Stimulated activated naive B cell treated with anti-CD40 and anti-IgM and Interleukin-4, amounts not matched to agents 10 μg/mL and 1 μg/mL and 100 μg/mL, for 72 hours (primary cell): ENCODE results near the gene OGA.

Experiments used
- ATAC-seq, 2 donors: fragments of 150-1000 bp; cut with Tn5 transposase; replicated peaks; 2 replicates each; pipeline ENCODE4 v1.10.0; 2021; ENCODE audit warnings: moderate library complexity in 1 of 2
- DNase-seq: peaks from one replicate; pipeline ENCODE4 v3.0.0; 2021
- H3K27ac Mint-ChIP-seq: one replicate; pipeline ENCODE4 v1.8.0; 2022; ENCODE audit warnings: mild to moderate bottlenecking, mixed read lengths
- H3K27me3 Mint-ChIP-seq, 2 donors: one replicate each; pipeline ENCODE4 v1.8.0; 2022; ENCODE audit warnings: mixed read lengths in 2 of 2
- H3K36me3 Mint-ChIP-seq, 2 donors: one replicate each; pipeline ENCODE4 v1.8.0; 2022; ENCODE audit warnings: mixed read lengths in 2 of 2, mild to moderate bottlenecking in 1 of 2
- H3K4me1 Mint-ChIP-seq, 2 donors: one replicate each; pipeline ENCODE4 v1.8.0; 2022; ENCODE audit warnings: mixed read lengths in 2 of 2, mild to moderate bottlenecking in 1 of 2
- H3K4me3 Mint-ChIP-seq, 2 donors: one replicate each; pipeline ENCODE4 v1.8.0; 2022; ENCODE audit warnings: mild to moderate bottlenecking in 2 of 2, mixed read lengths in 2 of 2, moderate library complexity in 1 of 2
- H3K9me3 Mint-ChIP-seq, 2 donors: one replicate each; pipeline ENCODE4 v1.8.0; 2022; ENCODE audit warnings: mixed read lengths in 2 of 2, mild to moderate bottlenecking in 1 of 2

The OGA gene

GRCh38 chr10:101758858-101759257 is 59.4 kb downstream of the OGA start:
- DNase-seq (no peak), ATAC-seq (no peak)
- Mint-ChIP-seq H3K36me3 (no peaks in the 10 kb centered on the region), H3K27ac (no peak overlapping the region), H3K27me3 (peaks cover 27 to 40% of the 10 kb centered on the region in 2 donors), H3K4me3 (no peak overlapping the region), H3K4me1 (no peaks in the 10 kb centered on the region), H3K9me3 (no peaks in the 10 kb centered on the region)

DNA sequence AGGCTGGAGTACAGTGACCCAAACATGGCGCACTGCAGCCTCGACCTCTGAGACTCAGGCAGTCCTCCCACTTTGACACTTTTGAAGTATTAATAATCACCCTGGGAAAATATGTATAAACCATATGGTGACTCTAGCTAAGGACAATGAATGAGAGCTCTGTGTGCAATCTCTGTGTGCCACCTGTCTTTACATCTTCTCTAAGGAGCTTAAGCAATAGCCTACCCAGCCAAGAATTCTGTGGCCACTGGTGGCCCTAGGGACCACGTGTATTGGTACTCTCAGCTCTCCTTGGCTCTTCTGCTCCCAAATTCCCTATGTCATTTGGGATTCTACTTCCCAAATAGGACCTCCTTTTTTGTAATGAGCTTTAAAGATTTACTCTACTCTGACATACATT is 66.0 kb downstream of the OGA start:
- Mint-ChIP-seq H3K27ac (no peak overlapping the region), H3K36me3 (no peaks in the 10 kb centered on the region), H3K4me1 (no peaks in the 10 kb centered on the region), H3K27me3 (peaks cover 20 to 46% of the 10 kb centered on the region in 2 donors), H3K9me3 (no peaks in the 10 kb centered on the region), H3K4me3 (no peak overlapping the region)
- DNase-seq = no peak
- no peak for ATAC-seq

- H3K9me3 Mint-ChIP-seq = no peaks in the 10 kb centered on the region
- peaks cover 19 to 35% of the 10 kb centered on the region in 2 donors for H3K27me3 Mint-ChIP-seq
- no peak for DNase-seq
- no peaks in the 10 kb centered on the region for H3K36me3 Mint-ChIP-seq
- peak overlapping the region; percentile 32 for H3K27ac Mint-ChIP-seq
- H3K4me3 Mint-ChIP-seq = no peak overlapping the region
- no peak for ATAC-seq
- no peaks in the 10 kb centered on the region for H3K4me1 Mint-ChIP-seq
Observed at GRCh38 chr10:101749047-101750016, 68.9 kb downstream of the OGA start.

- Mint-ChIP-seq H3K9me3 (no peaks in the 10 kb centered on the region), H3K27me3 (peaks cover 18 to 29% of the 10 kb centered on the region in 2 donors), H3K4me1 (no peaks in the 10 kb centered on the region), H3K4me3 (no peak overlapping the region), H3K27ac (no peak overlapping the region), H3K36me3 (no peaks in the 10 kb centered on the region)
- DNase-seq (no peak), ATAC-seq (no peak)
Observed at GRCh38 chr10:101748496-101748895, 69.7 kb downstream of the OGA start.

DNA sequence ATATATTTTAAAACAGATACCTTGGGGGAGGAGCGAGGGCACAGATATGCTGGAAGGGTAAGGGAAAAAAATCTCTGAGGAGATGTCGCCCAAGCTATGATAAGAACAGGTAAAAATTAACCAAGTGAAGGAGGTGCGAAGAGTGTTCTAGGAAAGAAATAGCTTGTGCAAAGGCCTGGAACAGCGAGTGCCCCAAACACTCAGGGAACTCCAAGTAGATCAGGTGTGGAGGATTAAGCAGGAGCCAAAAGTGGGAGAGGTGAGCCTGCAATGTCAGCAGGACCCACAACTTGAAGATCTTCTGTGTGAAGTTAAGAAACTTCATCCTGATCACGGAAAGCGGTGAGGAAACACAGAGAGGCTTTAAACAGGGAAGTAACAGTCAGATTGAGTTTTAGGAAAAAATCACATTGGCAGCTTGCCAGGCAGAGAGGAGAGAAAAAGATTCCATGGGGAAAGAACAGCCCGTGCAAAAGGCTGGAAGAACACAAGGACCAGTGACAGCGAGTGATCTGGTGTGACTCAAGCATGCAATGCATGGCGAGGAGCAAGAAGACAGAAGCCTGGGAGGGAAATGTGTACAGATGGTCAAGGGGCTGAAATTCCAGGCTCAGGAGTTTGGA is 73.1 kb downstream of the OGA start:
- Mint-ChIP-seq H3K9me3 (no peaks in the 10 kb centered on the region), H3K36me3 (no peaks in the 10 kb centered on the region), H3K27ac (no peak overlapping the region), H3K4me1 (no peaks in the 10 kb centered on the region), H3K4me3 (no peak overlapping the region), H3K27me3 (peaks cover 19 to 28% of the 10 kb centered on the region in 2 donors)
- DNase-seq (no peak), ATAC-seq (no peak)

DNA sequence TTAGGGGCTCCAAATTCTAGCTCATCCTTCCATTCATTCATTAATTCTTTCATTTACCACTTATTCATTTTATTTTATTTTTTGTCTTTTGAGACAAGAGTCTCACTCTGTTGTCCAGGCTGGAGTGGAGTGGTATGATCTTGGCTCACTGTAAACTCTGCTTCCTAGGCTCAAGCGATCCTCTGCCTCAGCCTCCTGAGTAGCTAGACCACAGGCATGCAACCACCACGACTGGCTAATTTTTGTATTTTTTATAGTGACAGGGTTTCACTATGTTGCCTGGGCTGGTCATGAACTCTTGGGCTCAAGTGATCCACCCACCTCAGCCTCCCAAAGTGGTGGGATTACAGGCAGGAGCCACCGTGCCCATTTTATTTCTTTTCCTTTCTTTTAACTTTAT is 74.0 kb downstream of the OGA start:
- Mint-ChIP-seq H3K27ac (no peak overlapping the region), H3K4me1 (no peaks in the 10 kb centered on the region), H3K9me3 (no peaks in the 10 kb centered on the region), H3K4me3 (no peak overlapping the region), H3K27me3 (peaks cover 26 to 36% of the 10 kb centered on the region in 2 donors), H3K36me3 (no peaks in the 10 kb centered on the region)
- ATAC-seq = no peak
- no peak for DNase-seq

DNA sequence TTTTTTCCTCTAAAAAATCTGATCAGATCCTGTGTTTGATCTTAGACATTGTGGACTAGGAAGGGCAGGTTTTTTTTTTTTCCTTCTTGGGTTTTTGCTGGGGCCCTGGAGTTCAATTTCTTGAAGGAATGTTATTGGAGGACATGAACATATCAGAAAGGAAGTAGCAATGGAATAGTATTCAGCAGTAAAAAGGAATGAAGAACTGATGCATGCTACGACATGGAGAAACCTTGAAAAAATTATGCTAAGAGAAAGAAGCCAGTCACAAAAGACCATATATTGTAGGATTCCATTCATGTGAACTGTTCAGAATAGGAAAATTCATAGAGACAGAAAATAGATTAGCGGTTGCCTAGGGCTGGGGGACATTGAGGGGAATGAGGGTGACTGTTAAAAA is 76.3 kb downstream of the OGA start:
- no peak for ATAC-seq
- Mint-ChIP-seq H3K4me1 (no peaks in the 10 kb centered on the region), H3K27ac (no peak overlapping the region), H3K36me3 (no peaks in the 10 kb centered on the region), H3K9me3 (no peaks in the 10 kb centered on the region), H3K27me3 (peaks cover 26 to 36% of the 10 kb centered on the region in 2 donors), H3K4me3 (no peak overlapping the region)
- DNase-seq = no peak

DNA sequence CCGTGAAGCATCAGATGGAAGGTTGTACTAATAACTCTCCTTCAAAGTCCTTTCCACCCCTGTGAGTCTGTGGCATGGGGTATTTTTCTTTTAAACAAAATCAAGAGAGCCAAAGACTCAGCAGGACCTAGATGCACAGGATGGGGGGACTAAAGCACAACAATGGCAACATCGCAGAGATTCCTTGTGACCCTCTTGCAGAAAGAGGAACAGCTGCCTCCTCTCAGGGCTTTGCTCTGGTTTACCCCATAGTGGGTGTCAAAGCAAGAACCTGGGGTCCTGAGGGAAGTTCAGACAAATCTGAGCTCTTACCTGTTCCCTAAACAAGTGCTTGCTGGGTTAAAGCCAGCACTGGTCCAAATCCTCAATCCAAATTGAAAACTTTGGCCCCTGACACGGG is 81.6 kb downstream of the OGA start:
- no peaks in the 10 kb centered on the region for H3K4me1 Mint-ChIP-seq
- no peak overlapping the region for H3K4me3 Mint-ChIP-seq
- peaks cover 34 to 46% of the 10 kb centered on the region in 2 donors for H3K27me3 Mint-ChIP-seq
- H3K36me3 Mint-ChIP-seq = no peaks in the 10 kb centered on the region
- ATAC-seq (no peak), DNase-seq (no peak)
- H3K9me3 Mint-ChIP-seq = no peaks in the 10 kb centered on the region
- H3K27ac Mint-ChIP-seq = no peak overlapping the region
